MCF 10A (cell line): ENCODE data around the gene KCNB1. TPM values are rescaled to one million over a fixed set of nuclear protein-coding genes. Genes with fewer than 3 reads are reported as not detected.

Experiments used
- BruUV-seq: library from RNA; stranded (reverse); fragments of 400-500 nt; replicated peaks from 2 replicates; lab custom pipeline; 2021; lab: Mats Ljungman, UMichigan
- CTCF ChIA-PET: fragments of 300-600 bp; sonication (Branson Sonifier 250); formaldehyde crosslinking; extraction: SDS; loops from one replicate; lab custom pipeline; 2021; ENCODE audit warnings: antibody characterized with exemption, inconsistent platforms; lab: Yijun Ruan, JAX
- POLR2A ChIA-PET: fragments of 300-600, 350-650 bp; sonication (Branson Sonifier 250); formaldehyde crosslinking; extraction: SDS; loops from one replicate; lab custom pipeline; 2020; ENCODE audit warnings: antibody characterized with exemption, inconsistent platforms; lab: Yijun Ruan, JAX
- DNase-seq: peaks from one replicate; pipeline ENCODE4 v3.0.0-alpha.2; 2018; ENCODE audit not compliant: unreplicated experiment
- H3K27ac Mint-ChIP-seq: one replicate; pipeline ENCODE4 v1.8.0; 2022; ENCODE audit warnings: mild to moderate bottlenecking, low read depth, mixed read lengths; ENCODE audit not compliant: unreplicated experiment
- H3K27me3 Mint-ChIP-seq: one replicate; pipeline ENCODE4 v1.8.0; 2022; ENCODE audit warnings: mixed read lengths; ENCODE audit not compliant: insufficient read depth, unreplicated experiment
- H3K36me3 Mint-ChIP-seq: one replicate; pipeline ENCODE4 v1.8.0; 2022; ENCODE audit warnings: mild to moderate bottlenecking, moderate library complexity, mixed read lengths; ENCODE audit not compliant: insufficient read depth, unreplicated experiment
- H3K4me1 Mint-ChIP-seq: one replicate; pipeline ENCODE4 v1.8.0; 2022; ENCODE audit warnings: mixed read lengths; ENCODE audit not compliant: insufficient read depth, unreplicated experiment
- H3K4me3 Mint-ChIP-seq: one replicate; pipeline ENCODE4 v1.8.0; 2022; ENCODE audit warnings: mild to moderate bottlenecking, moderate library complexity, mixed read lengths; ENCODE audit not compliant: unreplicated experiment
- H3K9me3 Mint-ChIP-seq: one replicate; pipeline ENCODE4 v1.8.0; 2022; ENCODE audit warnings: mixed read lengths; ENCODE audit not compliant: unreplicated experiment
- CTCF ChIP-seq: fragments of 200-600 bp; IDR thresholded peaks from one replicate; pipeline ENCODE4 v1.8.0; 2022; ENCODE audit warnings: antibody characterized with exemption, mild to moderate bottlenecking; ENCODE audit not compliant: unreplicated experiment
- intact Hi-C: fragments of 100-400 bp; cut with micrococcal nuclease; formaldehyde crosslinking; loops from 2 replicates; pipeline ENCODE4 v1.14.1; 2022
- total RNA-seq: library from RNA; stranded (reverse); gene quantifications from 2 replicates; pipeline ENCODE4 v1.2.3, GENCODE V29; 2022

KCNB1 gene
- total RNA-seq, 1 experiment from 2014 or later, result 2.8 TPM

DNA sequence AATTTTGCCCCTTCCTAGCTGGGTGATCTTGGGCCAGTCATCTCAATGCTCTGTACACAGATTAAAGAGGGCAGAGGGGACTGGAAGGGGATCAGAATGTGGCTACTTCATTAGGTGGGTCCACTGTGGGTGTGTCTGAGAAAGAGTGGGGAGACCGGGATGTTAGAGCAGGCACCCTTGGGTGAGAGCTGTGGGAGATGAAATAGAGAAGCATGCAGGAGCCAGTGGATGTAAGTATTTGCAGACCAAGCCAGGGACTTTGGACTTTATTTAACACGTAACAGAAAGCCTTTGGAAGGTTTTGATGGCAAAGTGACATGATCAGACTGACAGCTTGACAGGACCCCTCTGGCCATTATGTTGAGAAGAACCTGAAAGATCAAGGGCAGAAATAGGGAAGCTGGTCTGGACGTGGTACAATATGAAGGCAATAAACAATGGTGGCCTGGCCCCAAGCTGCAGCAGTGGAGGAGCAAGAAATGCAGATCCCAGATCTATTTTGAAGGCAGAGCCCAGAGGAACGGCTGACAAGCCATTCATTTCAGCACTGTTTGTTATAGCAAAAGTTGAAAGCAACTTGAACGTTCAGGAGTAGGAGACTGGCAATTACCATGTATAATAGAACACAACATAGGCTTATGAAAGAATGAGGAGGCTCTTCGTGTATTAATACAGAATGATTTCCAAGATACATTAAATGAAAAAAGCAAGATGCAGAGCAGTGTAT lies 122.1 kb downstream of the KCNB1 start:
- no peak for DNase-seq
- H3K36me3 Mint-ChIP-seq, result no peaks in the 10 kb centered on the region
- TF ChIP-seq CTCF, result no peak
- no peaks in the 10 kb centered on the region for H3K27me3 Mint-ChIP-seq
- H3K27ac Mint-ChIP-seq, result peak overlapping the region; percentile 50
- H3K9me3 Mint-ChIP-seq, result no peaks in the 10 kb centered on the region
- no TSS peak for BruUV-seq
- H3K4me3 Mint-ChIP-seq, result no peak overlapping the region
- ChIA-PET CTCF (interaction anchor here (0.6 kb wide), 1 partner anchor 63 kb away, joined by 3 read pairs; no protein-coding TSS in a partner anchor), POLR2A (no interaction called here)
- intact Hi-C loops, result no loop called here
- peaks cover 12% of the 10 kb centered on the region for H3K4me1 Mint-ChIP-seq

- Mint-ChIP-seq H3K4me1 (peaks cover 12% of the 10 kb centered on the region), H3K27me3 (no peaks in the 10 kb centered on the region), H3K4me3 (no peak overlapping the region), H3K36me3 (no peaks in the 10 kb centered on the region), H3K27ac (no peak overlapping the region), H3K9me3 (no peaks in the 10 kb centered on the region)
- ChIA-PET CTCF (interaction anchor here (0.5 to 1.6 kb wide), 8 partner anchors 9 to 210 kb away, joined by 3 to 8 read pairs (median 3); no protein-coding TSS in a partner anchor), POLR2A (interaction anchor here (0.6 to 3.1 kb wide), 4 partner anchors 9 to 64 kb away, joined by 3 to 18 read pairs (median 3); no protein-coding TSS in a partner anchor)
- no peak for TF ChIP-seq CTCF
- intact Hi-C loops, result no loop called here
- BruUV-seq, result no TSS peak
- no peak for DNase-seq
These were observed 125.8 kb downstream of the KCNB1 start for GRCh38 chr20:49356676-49357075.

DNA sequence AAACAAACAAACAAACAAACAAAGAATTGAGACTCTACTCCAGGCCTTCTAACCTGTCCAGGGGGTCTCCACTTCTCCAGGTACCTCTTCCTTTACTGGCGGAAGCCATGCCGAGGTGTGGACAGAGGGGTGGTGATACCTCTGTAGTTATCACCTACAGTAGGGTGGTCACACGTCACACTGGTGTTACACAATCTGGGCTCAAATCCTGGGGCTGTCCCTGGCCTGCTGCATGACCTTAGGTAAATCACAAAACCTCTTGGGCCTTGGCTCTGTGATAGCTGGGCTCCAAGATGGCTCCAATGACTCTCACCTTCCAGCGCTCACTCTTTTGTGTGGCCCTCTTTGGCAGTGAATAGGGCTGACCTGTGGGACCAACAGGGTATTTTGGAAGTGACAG lies 127.8 kb downstream of the KCNB1 start:
- no peak overlapping the region for H3K27ac Mint-ChIP-seq

More for the DNA sequence above, 127.8 kb downstream of the KCNB1 start:
- H3K4me3 Mint-ChIP-seq, result no peak overlapping the region
- CTCF ChIA-PET, result interaction anchor here (2.0 kb wide), 1 partner anchor 129 kb away, joined by 9 read pairs; no protein-coding TSS in a partner anchor
- no peak for DNase-seq
- H3K27me3 Mint-ChIP-seq, result no peaks in the 10 kb centered on the region
- no peaks in the 10 kb centered on the region for H3K36me3 Mint-ChIP-seq
- H3K9me3 Mint-ChIP-seq, result no peaks in the 10 kb centered on the region
- intact Hi-C loops, result no loop called here
- peaks cover 5% of the 10 kb centered on the region for H3K4me1 Mint-ChIP-seq
- no peak for TF ChIP-seq CTCF
- POLR2A ChIA-PET, result interaction anchor here (0.7 to 1.4 kb wide), 3 partner anchors 9 to 1633 kb away, joined by 3 read pairs; no protein-coding TSS in a partner anchor
- no TSS peak for BruUV-seq
